GM19043 (cell line): ENCODE measurements around the gene PPP1R13B.

Experiments used
- ATAC-seq: cut with Tn5 transposase; IDR thresholded peaks from one replicate; pipeline ENCODE4 v1.9.1; 2021; ENCODE audit warnings: low read depth; ENCODE audit not compliant: unreplicated experiment

PPP1R13B gene

GRCh38 chr14:103690332-103690731 is 157.0 kb downstream of the PPP1R13B start:
- no peak for ATAC-seq

GRCh38 chr14:103688906-103689902 is 158.2 kb downstream of the PPP1R13B start:
- peak; percentile 62 for ATAC-seq

- no peak for ATAC-seq
Observed at GRCh38 chr14:103688441-103688840, 158.9 kb downstream of the PPP1R13B start.

GRCh38 chr14:103687712-103688111 is 159.7 kb downstream of the PPP1R13B start:
- no peak for ATAC-seq

GRCh38 chr14:103686831-103687485 is 160.4 kb downstream of the PPP1R13B start:
- ATAC-seq = no peak

GRCh38 chr14:103685276-103686211 is 161.8 kb downstream of the PPP1R13B start:
- no peak for ATAC-seq

GRCh38 chr14:103684871-103685270 is 162.5 kb downstream of the PPP1R13B start:
- ATAC-seq = no peak

- no peak for ATAC-seq
Observed at GRCh38 chr14:103684471-103684870, 162.9 kb downstream of the PPP1R13B start.
